ENCODE results near the gene UNC13B.
A peak's percentile ranks its signal among the peaks of the same experiment; 100 is the strongest.

Gene UNC13B

GRCh38 chr9:35288778-35289177 is 127.0 kb downstream of the UNC13B start:
- peak; percentile 26 for DNase-seq (ENCODE audit: low read depth)
- no peak overlapping the region for H3K4me3 ChIP-seq (ENCODE audit: low read length)
- no peak for TF ChIP-seq CTCF (IDR thresholded peaks at IDR 0.05; ENCODE audit: insufficient read depth, low read depth, low read length, missing control alignments)

- H3K4me3 ChIP-seq (ENCODE audit: low read length) = no peak overlapping the region
- no peak for TF ChIP-seq CTCF (IDR thresholded peaks at IDR 0.05; ENCODE audit: insufficient read depth, low read depth, low read length, missing control alignments)
- DNase-seq (ENCODE audit: low read depth) = no peak
These were observed 131.7 kb downstream of the UNC13B start for GRCh38 chr9:35293376-35293964.

GRCh38 chr9:35294066-35294465 is 132.3 kb downstream of the UNC13B start:
- H3K4me3 ChIP-seq (ENCODE audit: low read length) = no peak overlapping the region
- DNase-seq (ENCODE audit: low read depth) = no peak
- TF ChIP-seq CTCF (IDR thresholded peaks at IDR 0.05; ENCODE audit: insufficient read depth, low read depth, low read length, missing control alignments) = no peak

- no peak overlapping the region for H3K4me3 ChIP-seq (ENCODE audit: low read length)
- TF ChIP-seq CTCF (IDR thresholded peaks at IDR 0.05; ENCODE audit: insufficient read depth, low read depth, low read length, missing control alignments) = no peak
- DNase-seq (ENCODE audit: low read depth) = no peak
These were observed 132.7 kb downstream of the UNC13B start for GRCh38 chr9:35294556-35294955.

- H3K4me3 ChIP-seq (ENCODE audit: low read length) = no peak overlapping the region
- no peak for DNase-seq (ENCODE audit: low read depth)
- no peak for TF ChIP-seq CTCF (IDR thresholded peaks at IDR 0.05; ENCODE audit: insufficient read depth, low read depth, low read length, missing control alignments)
These were observed 133.7 kb downstream of the UNC13B start for GRCh38 chr9:35295369-35296036.

GRCh38 chr9:35303567-35303966 is 141.8 kb downstream of the UNC13B start:
- H3K4me3 ChIP-seq (ENCODE audit: low read length) = no peak overlapping the region
- TF ChIP-seq CTCF (IDR thresholded peaks at IDR 0.05; ENCODE audit: insufficient read depth, low read depth, low read length, missing control alignments) = no peak
- no peak for DNase-seq (ENCODE audit: low read depth)

- no peak for TF ChIP-seq CTCF (IDR thresholded peaks at IDR 0.05; ENCODE audit: insufficient read depth, low read depth, low read length, missing control alignments)
- DNase-seq (ENCODE audit: low read depth) = no peak
- H3K4me3 ChIP-seq (ENCODE audit: low read length) = no peak overlapping the region
These were observed 144.5 kb downstream of the UNC13B start for GRCh38 chr9:35306283-35306682.

All from epithelial cell of esophagus (primary cell).